ENCODE results near the gene LCE3C.

GRCh38 chr1:152623203-152623844 is 23.3 kb downstream of the LCE3C start:
- TF ChIP-seq POLR2AphosphoS5 (IDR thresholded peaks at IDR 0.05; ENCODE audit: control insufficient read depth, insufficient read depth, low read depth, low read length) (no peak), ZBTB43 (CRISPR knock-in tag; IDR thresholded peaks at IDR 0.05) (no peak)

All from K562 (cell line).